Measurements from ENCODE around the gene SHISA9. TPM values are rescaled to one million over a fixed set of nuclear protein-coding genes. Genes with fewer than 3 reads are reported as not detected.

The SHISA9 gene
- total RNA-seq, 1 donor from 2014 or later = not detected

DNA sequence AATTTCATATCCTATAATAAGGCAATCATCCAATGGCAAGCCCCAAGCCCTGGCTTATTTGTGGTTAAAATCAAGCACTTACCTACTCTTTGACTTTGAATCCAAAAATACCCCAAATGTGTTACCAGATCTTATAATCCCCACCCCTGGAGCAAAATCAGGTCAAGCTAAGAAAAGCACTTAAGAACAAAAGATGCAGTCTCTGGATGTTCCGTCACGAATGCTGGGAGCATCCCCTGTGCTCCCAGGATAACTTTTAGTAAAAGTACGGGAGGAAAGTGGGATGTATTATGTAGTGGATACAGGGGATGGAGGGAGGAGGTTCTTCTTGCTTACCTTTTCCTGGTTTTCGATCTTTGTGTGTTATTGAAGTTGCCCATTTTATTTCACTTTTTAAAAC, 29.5 kb downstream of the SHISA9 start:
- no peak for DNase-seq
- no peak overlapping the region for H3K4me3 ChIP-seq
- intact Hi-C loops (cut with DNase I) = no loop called here
- no peak overlapping the region for H3K27ac ChIP-seq
- H3K9me3 ChIP-seq = no peaks in the 10 kb centered on the region
- H3K27me3 ChIP-seq (ENCODE audit: low read depth) = peaks cover 7% of the 10 kb centered on the region
- no peaks in the 10 kb centered on the region for H3K36me3 ChIP-seq
- no peak for TF ChIP-seq CTCF (IDR thresholded peaks at IDR 0.05)
- no peaks in the 10 kb centered on the region for H3K4me1 ChIP-seq
- no peak for ATAC-seq

DNA sequence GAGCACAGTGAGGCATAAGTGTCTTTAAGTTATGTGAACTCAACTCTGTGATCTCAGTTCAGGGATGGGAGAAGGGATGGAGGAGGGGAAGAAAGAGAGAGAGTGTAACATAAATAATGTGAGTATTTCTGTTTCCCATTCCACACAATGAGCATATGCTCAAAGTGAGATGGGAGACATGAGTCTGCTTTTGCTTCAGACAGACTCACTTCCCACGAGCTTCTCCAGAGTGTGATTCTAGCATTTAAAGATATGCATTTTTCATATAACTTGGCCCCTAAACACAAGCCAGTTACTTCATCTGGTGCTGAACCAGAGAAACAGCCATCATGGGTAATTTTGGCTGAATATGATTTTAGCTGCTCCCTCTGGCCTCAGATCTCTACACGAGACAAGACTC, 35.0 kb downstream of the SHISA9 start:
- no peak for DNase-seq
- Histone ChIP-seq H3K27ac (no peak overlapping the region), H3K4me3 (no peak overlapping the region), H3K27me3 (ENCODE audit: low read depth) (peaks cover 13% of the 10 kb centered on the region), H3K36me3 (no peaks in the 10 kb centered on the region), H3K4me1 (no peaks in the 10 kb centered on the region), H3K9me3 (no peaks in the 10 kb centered on the region)
- no peak for TF ChIP-seq CTCF (IDR thresholded peaks at IDR 0.05)
- ATAC-seq = no peak
- intact Hi-C loops (cut with DNase I) = no loop called here

DNA sequence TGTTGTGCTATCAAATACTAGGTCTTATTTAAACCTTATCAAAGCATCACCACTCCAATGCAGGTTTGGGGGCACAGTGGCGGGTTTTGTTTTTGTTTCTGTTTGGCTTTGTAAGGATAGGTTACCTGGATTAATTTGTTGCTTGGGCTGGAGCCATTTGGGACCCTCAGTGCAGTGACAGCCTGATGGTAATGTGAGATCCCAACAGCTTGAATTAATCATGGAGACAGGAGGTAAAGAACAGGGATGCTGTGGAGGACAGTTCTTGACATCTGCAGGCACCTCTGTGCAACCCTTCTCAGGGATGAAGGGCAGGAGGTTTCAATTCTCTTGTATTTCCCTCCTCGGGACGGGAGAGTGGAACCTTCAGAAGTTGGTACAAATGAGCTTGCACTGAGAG, 40.5 kb downstream of the SHISA9 start:
- H3K27ac ChIP-seq = no peak overlapping the region

DNA sequence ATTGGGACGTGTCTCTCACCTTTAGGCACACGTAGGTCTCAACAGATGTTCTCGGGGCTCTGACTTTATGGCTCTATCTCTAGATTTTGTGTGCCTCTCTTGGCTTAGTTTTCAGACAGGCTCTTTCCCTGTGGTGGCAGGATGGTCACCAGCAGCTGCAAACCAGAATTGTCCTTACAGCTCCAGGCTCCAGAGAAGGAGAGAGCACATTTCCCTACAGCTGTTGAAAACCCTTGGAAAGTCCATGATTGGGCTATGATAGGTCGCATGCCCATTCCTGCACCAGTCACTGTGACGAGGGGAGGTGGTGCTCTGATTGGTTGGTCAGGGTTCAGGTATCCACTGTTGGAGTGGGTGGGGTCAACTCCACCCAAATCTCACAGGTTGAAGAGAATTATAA, 41.5 kb downstream of the SHISA9 start:
- H3K4me1 ChIP-seq = no peaks in the 10 kb centered on the region
- intact Hi-C loops (cut with DNase I) = no loop called here
- H3K27me3 ChIP-seq (ENCODE audit: low read depth) = peaks cover 6% of the 10 kb centered on the region
- DNase-seq (no peak), ATAC-seq (no peak)
- no peaks in the 10 kb centered on the region for H3K36me3 ChIP-seq
- no peak overlapping the region for H3K27ac ChIP-seq
- TF ChIP-seq CTCF (IDR thresholded peaks at IDR 0.05) = no peak
- H3K9me3 ChIP-seq = no peaks in the 10 kb centered on the region
- no peak overlapping the region for H3K4me3 ChIP-seq

More for the DNA sequence above, 40.5 kb downstream of the SHISA9 start:
- Histone ChIP-seq H3K4me3 (no peak overlapping the region), H3K27me3 (ENCODE audit: low read depth) (peaks cover 6% of the 10 kb centered on the region), H3K4me1 (no peaks in the 10 kb centered on the region), H3K36me3 (no peaks in the 10 kb centered on the region), H3K9me3 (no peaks in the 10 kb centered on the region)
- intact Hi-C loops (cut with DNase I) = no loop called here
- ATAC-seq = no peak
- TF ChIP-seq CTCF (IDR thresholded peaks at IDR 0.05) = no peak
- DNase-seq = no peak

GRCh38 chr16:12944300-12944699, 42.9 kb downstream of the SHISA9 start:
- Histone ChIP-seq H3K36me3 (no peaks in the 10 kb centered on the region), H3K27me3 (ENCODE audit: low read depth) (peaks cover 6% of the 10 kb centered on the region), H3K27ac (no peak overlapping the region), H3K9me3 (no peaks in the 10 kb centered on the region), H3K4me3 (no peak overlapping the region), H3K4me1 (no peaks in the 10 kb centered on the region)
- intact Hi-C loops (cut with DNase I) = no loop called here
- DNase-seq (no peak), ATAC-seq (no peak)
- TF ChIP-seq CTCF (IDR thresholded peaks at IDR 0.05) = no peak

GRCh38 chr16:12951392-12951791, 50.0 kb downstream of the SHISA9 start:
- H3K27ac ChIP-seq = no peak overlapping the region
- intact Hi-C loops (cut with DNase I) = no loop called here
- H3K27me3 ChIP-seq (ENCODE audit: low read depth) = no peaks in the 10 kb centered on the region
- H3K4me3 ChIP-seq = no peak overlapping the region
- DNase-seq (no peak), ATAC-seq (no peak)
- TF ChIP-seq CTCF (IDR thresholded peaks at IDR 0.05) = no peak
- no peaks in the 10 kb centered on the region for H3K36me3 ChIP-seq
- no peaks in the 10 kb centered on the region for H3K4me1 ChIP-seq
- no peaks in the 10 kb centered on the region for H3K9me3 ChIP-seq
